Endothelial cell of umbilical vein (primary cell): ENCODE measurements around the gene DIP2A. TPM values are rescaled to one million over a fixed set of nuclear protein-coding genes. Genes with fewer than 3 reads are reported as not detected.
A peak's percentile ranks its signal among the peaks of the same experiment; 100 is the strongest.

Experiments used
- BruUV-seq: library from RNA; stranded (reverse); fragments of 400-500 nt; replicated peaks from 2 replicates; lab custom pipeline; 2021; lab: Mats Ljungman, UMichigan
- CTCF ChIA-PET: fragments of 300-600, 350-600 bp; sonication (Branson Sonifier 250); formaldehyde crosslinking; loops from one replicate; lab custom pipeline; 2021; ENCODE audit warnings: antibody characterized with exemption, inconsistent platforms; lab: Charles Lee
- POLR2A ChIA-PET: fragments of 300-600, 350-600 bp; sonication (Branson Sonifier 250); formaldehyde crosslinking; loops from one replicate; lab custom pipeline; 2021; ENCODE audit warnings: antibody characterized with exemption, inconsistent platforms; lab: Charles Lee
- DNase-seq: peaks from one replicate; pipeline ENCODE4 v3.0.0-alpha.2; 2011; ENCODE audit warnings: low read depth, low spot score
- FAIRE-seq: peaks from 2 replicates; lab custom pipeline; 2011; peaks lifted over from hg19 to GRCh38; lab: Jason Lieb, UNC
- H2AFZ ChIP-seq: 2 replicates; pipeline ENCODE4 v1.6.0; 2012; ENCODE audit warnings: low read depth, low read length, control low read depth, inconsistent platforms
- H3K27ac ChIP-seq: 2 replicates; pipeline ENCODE4 v1.5.1; 2011; ENCODE audit warnings: low read depth, mild to moderate bottlenecking, control low read depth, low read length, moderate library complexity; ENCODE audit not compliant: insufficient read depth
- H3K27me3 ChIP-seq, 2 experiments: 2 replicates each; pipeline versions ENCODE4 v1.6.0 to v1.6.1; 2011; ENCODE audit warnings: low read length in 2 of 2, mixed read lengths in 1 of 2; ENCODE audit not compliant: control insufficient read depth in 2 of 2, insufficient read depth in 2 of 2
- H3K36me3 ChIP-seq, 2 experiments: 2 replicates in 1 of 2; 3 replicates in 1 of 2; pipeline ENCODE4 v1.5.1; 2011; ENCODE audit warnings: low read length in 2 of 2, mild to moderate bottlenecking in 1 of 2, moderate library complexity in 1 of 2; ENCODE audit not compliant: control insufficient read depth in 2 of 2, insufficient read depth in 2 of 2; ENCODE audit errors: extremely low read depth in 1 of 2
- H3K4me1 ChIP-seq: 3 replicates; pipeline ENCODE4 v1.5.1; 2011; ENCODE audit warnings: mild to moderate bottlenecking, low read length; ENCODE audit not compliant: control insufficient read depth, insufficient read depth; ENCODE audit errors: extremely low read depth
- H3K4me2 ChIP-seq: 2 replicates; pipeline ENCODE4 v1.6.1; 2011; ENCODE audit warnings: low read length, control low read depth, mixed read lengths; ENCODE audit not compliant: insufficient read depth
- H3K4me3 ChIP-seq, 3 experiments: fragments of 200-600 bp in 1 of 3; sonication (generic), shearing (Covaris generic) in 1 of 3; replicated peaks in 1 of 3; 2 replicates each; pipeline ENCODE4 v1.5.1; 2011 to 2016; ENCODE audit warnings: control low read depth in 3 of 3, low read length in 3 of 3, mild to moderate bottlenecking in 2 of 3, inconsistent platforms in 1 of 3, low read depth in 1 of 3, moderate library complexity in 1 of 3; ENCODE audit not compliant: insufficient read depth in 1 of 3
- H3K79me2 ChIP-seq: 2 replicates; pipeline ENCODE4 v1.6.0; 2012; ENCODE audit warnings: low read length, inconsistent platforms; ENCODE audit not compliant: control insufficient read depth, insufficient read depth
- H3K9ac ChIP-seq: replicated peaks from 2 replicates; pipeline ENCODE3; 2011; ENCODE audit warnings: low read length, control low read depth; ENCODE audit not compliant: insufficient read depth; ENCODE audit errors: extremely low read depth
- H3K9me1 ChIP-seq: replicated peaks from 3 replicates; pipeline ENCODE4 v1.6.0; 2011; ENCODE audit warnings: mild to moderate bottlenecking, low read length; ENCODE audit not compliant: control insufficient read depth, insufficient read depth; ENCODE audit errors: extremely low read depth
- H3K9me3 ChIP-seq: replicated peaks from 2 replicates; pipeline ENCODE4 v1.5.1; 2012; ENCODE audit warnings: low read length, inconsistent platforms; ENCODE audit not compliant: control insufficient read depth, insufficient read depth
- H4K20me1 ChIP-seq: replicated peaks from 2 replicates; pipeline ENCODE3; 2011; ENCODE audit warnings: mild to moderate bottlenecking, low read length; ENCODE audit not compliant: control insufficient read depth, insufficient read depth; ENCODE audit errors: extremely low read depth
- EZH2 ChIP-seq: IDR thresholded peaks from 2 replicates; pipeline ENCODE4 v1.6.1; 2012; ENCODE audit warnings: borderline replicate concordance, low read depth, mild to moderate bottlenecking, moderate library complexity, low read length, inconsistent platforms; ENCODE audit not compliant: severe bottlenecking
- FOS ChIP-seq: IDR thresholded peaks from 2 replicates; pipeline ENCODE4 v1.6.1; 2011; ENCODE audit warnings: mild to moderate bottlenecking, low read length, moderate library complexity, borderline replicate concordance; ENCODE audit not compliant: insufficient read depth
- GATA2 ChIP-seq: IDR thresholded peaks from 2 replicates; pipeline ENCODE4 v1.7.0; 2011; ENCODE audit warnings: low read depth, mild to moderate bottlenecking, moderate library complexity, mixed read lengths, low read length; ENCODE audit not compliant: insufficient read length, insufficient read depth
- JUN ChIP-seq: IDR thresholded peaks from 2 replicates; pipeline ENCODE4 v1.6.1; 2011; ENCODE audit warnings: borderline replicate concordance, low read depth; ENCODE audit not compliant: insufficient read length, insufficient read depth
- MYC ChIP-seq: IDR thresholded peaks from one replicate; pipeline ENCODE4 v1.6.1; 2011; ENCODE audit warnings: mild to moderate bottlenecking, low read depth, low read length
- POLR2A ChIP-seq: IDR thresholded peaks from 2 replicates; pipeline ENCODE4 v1.6.1; 2012; ENCODE audit warnings: low read depth, mild to moderate bottlenecking, control low read depth, low read length
- POLR2AphosphoS5 ChIP-seq: IDR thresholded peaks from 2 replicates; pipeline ENCODE4 v1.6.1; 2012; ENCODE audit warnings: low read depth, mild to moderate bottlenecking, control low read depth, low read length, moderate library complexity; ENCODE audit not compliant: insufficient read depth
- dilution Hi-C: fragments of 300-500 bp; cut with MboI; formaldehyde crosslinking; loops from one replicate; pipeline ENCODE4 v1.15.0; 2019; ENCODE audit warnings: low sequenced_read_pairs; ENCODE audit not compliant: extremely low pct_ligation_motif_present
- intact Hi-C: fragments of 100-400 bp; cut with micrococcal nuclease; formaldehyde crosslinking; loops from one replicate; pipeline ENCODE4 v1.10.0; 2022
- polyA plus RNA-seq, 4 experiments: library from polyadenylated mRNA; depleted of rRNA in 3 of 4; stranded (reverse) in 3 of 4; unstranded in 1 of 4; fragments of >200 nt; gene quantifications; 2 replicates each; pipeline versions ENCODE4 v1.2.1 to v1.2.3, GENCODE V29; 2011 to 2012; ENCODE audit warnings: missing spikeins in 1 of 4
- total RNA-seq: library from RNA; stranded (reverse); gene quantifications from 2 replicates; pipeline ENCODE4 v1.2.3, GENCODE V29; 2021
- TF ChIP-seq, protein P1 (sequence below), 2 donors: IDR thresholded peaks; 1 replicate in 1 of 2; 2 replicates in 1 of 2; pipeline ENCODE4 v1.5.1; 2011; ENCODE audit warnings: low read length in 2 of 2, mild to moderate bottlenecking in 2 of 2, moderate library complexity in 2 of 2, control low read depth in 1 of 2, inconsistent platforms in 1 of 2, low read depth in 1 of 2; ENCODE audit not compliant: insufficient read depth in 1 of 2; ENCODE audit errors: extremely low read depth in 1 of 2
- TF ChIP-seq, protein P2 (sequence below): IDR thresholded peaks from 2 replicates; pipeline ENCODE4 v1.6.1; 2011; ENCODE audit not compliant: insufficient read depth, insufficient read length

Gene DIP2A
- total and polyA plus RNA-seq, 2 donors (not counting 3 experiments of a cell fraction or from before 2014, with no cell fraction given) = 34.5 to 62.1 TPM

DNA sequence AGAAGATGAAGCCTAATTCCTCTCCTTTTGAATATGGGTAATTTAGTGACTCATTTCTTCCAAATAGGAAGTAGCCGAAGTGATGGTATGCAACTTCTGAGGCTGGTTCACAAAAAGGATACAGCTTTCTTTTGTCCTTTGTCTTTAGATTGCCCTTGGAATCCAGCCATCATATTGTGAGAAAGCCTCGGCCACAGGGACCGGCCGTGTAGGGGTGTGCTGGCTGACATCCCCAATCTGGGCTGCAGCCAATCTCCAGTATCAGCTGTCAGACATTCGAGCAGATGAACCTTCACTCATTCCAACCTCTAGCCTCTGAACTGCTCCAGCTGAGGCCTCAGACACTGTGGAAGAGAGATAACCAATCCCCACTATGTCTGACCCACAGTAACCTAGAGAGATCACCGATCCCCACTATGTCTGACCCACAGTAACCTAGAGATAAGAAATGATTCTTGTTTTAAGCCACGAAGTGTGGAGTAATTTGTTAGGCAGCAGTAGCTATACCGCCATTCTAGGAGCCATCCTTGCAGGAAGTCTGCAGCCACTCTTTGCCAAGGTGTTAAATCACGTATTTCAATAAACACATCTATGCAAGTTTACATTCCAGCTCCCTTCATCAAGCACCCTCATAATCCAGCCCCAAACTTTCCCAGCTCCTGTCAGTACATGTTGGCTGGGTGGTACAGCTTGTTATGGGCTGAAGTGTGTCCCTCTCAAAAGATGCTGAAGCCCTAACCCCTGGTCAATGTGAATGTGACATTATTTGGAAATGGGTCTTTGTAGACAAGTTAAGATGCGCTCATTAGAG is 2.9 kb upstream of the DIP2A start:
- CTCF ChIA-PET = interaction anchor here (1.0 to 1.6 kb wide), 3 partner anchors 45 to 312 kb away, joined by 3 to 5 read pairs (median 3); no protein-coding TSS in a partner anchor
- Histone ChIP-seq H3K27ac (peak overlapping the region; percentile 61), H3K4me2 (peak overlapping the region; percentile 45), H3K27me3 (no peaks in the 10 kb centered on the region), H3K4me1 (peaks cover 35% of the 10 kb centered on the region), H3K9me3 (no peaks in the 10 kb centered on the region), H2AFZ (no peak overlapping the region), H3K9me1 (no peaks in the 10 kb centered on the region), H3K36me3 (no peaks in the 10 kb centered on the region), H3K4me3 (no peak overlapping the region), H3K9ac (peak overlapping the region; percentile 48), H4K20me1 (no peaks in the 10 kb centered on the region), H3K79me2 (peaks cover 28% of the 10 kb centered on the region)
- intact Hi-C loops = loop anchor here (2.0 to 5.0 kb wide), 2 partner anchors 62 to 131 kb away; partner anchors contain the start of gene PCNT
- no peak for TF ChIP-seq POLR2A
- peak; percentile 95 for TF ChIP-seq JUN
- peak; percentile 65 for TF ChIP-seq GATA2
- no peak for TF ChIP-seq MYC
- TF ChIP-seq, protein P1, sequence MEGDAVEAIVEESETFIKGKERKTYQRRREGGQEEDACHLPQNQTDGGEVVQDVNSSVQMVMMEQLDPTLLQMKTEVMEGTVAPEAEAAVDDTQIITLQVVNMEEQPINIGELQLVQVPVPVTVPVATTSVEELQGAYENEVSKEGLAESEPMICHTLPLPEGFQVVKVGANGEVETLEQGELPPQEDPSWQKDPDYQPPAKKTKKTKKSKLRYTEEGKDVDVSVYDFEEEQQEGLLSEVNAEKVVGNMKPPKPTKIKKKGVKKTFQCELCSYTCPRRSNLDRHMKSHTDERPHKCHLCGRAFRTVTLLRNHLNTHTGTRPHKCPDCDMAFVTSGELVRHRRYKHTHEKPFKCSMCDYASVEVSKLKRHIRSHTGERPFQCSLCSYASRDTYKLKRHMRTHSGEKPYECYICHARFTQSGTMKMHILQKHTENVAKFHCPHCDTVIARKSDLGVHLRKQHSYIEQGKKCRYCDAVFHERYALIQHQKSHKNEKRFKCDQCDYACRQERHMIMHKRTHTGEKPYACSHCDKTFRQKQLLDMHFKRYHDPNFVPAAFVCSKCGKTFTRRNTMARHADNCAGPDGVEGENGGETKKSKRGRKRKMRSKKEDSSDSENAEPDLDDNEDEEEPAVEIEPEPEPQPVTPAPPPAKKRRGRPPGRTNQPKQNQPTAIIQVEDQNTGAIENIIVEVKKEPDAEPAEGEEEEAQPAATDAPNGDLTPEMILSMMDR (IDR thresholded peaks at IDR 0.05; ENCODE audit: extremely low read depth in 1 of 2, insufficient read depth in 1 of 2, low read depth in 1 of 2, low read length in 2 of 2) = no peak
- TF ChIP-seq POLR2AphosphoS5 = peak; percentile 64
- TF ChIP-seq FOS = peak; percentile 83
- TF ChIP-seq EZH2 = no peak
- TF ChIP-seq, protein P2, sequence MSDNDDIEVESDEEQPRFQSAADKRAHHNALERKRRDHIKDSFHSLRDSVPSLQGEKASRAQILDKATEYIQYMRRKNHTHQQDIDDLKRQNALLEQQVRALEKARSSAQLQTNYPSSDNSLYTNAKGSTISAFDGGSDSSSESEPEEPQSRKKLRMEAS = no peak
- no TSS peak for BruUV-seq
- POLR2A ChIA-PET = interaction anchor here (0.5 kb wide), 1 partner anchor 61 kb away, joined by 5 read pairs; no protein-coding TSS in a partner anchor
- FAIRE-seq (peak; percentile 87), DNase-seq (peak; percentile 98)
- dilution Hi-C loops = no loop called here
